Aorta (tissue), 5 donors: Measurements from ENCODE around the gene ATG16L1. TPM values are rescaled to one million over a fixed set of nuclear protein-coding genes. Genes with fewer than 3 reads are reported as not detected.

Experiments used
- ATAC-seq: fragments of 200-7000 bp; cut with Tn5 transposase; one replicate; pipeline ENCODE4 v1.9.1; 2022; ENCODE audit warnings: moderate library complexity; ENCODE audit not compliant: low FRiP score
- DNase-seq, 2 donors: peaks; one replicate each; pipeline ENCODE4 v3.0.0-alpha.2; 2020
- H3K27ac ChIP-seq, 2 donors: one replicate each; pipeline ENCODE4 v1.5.1; 2013; ENCODE audit warnings: low read length in 2 of 2, mild to moderate bottlenecking in 2 of 2, moderate library complexity in 2 of 2, control low read depth in 1 of 2, inconsistent platforms in 1 of 2, low read depth in 1 of 2
- H3K27me3 ChIP-seq, 2 donors: one replicate each; pipeline ENCODE4 v1.6.1; 2013; ENCODE audit warnings: control low read depth in 1 of 2, low read length in 1 of 2, mild to moderate bottlenecking in 1 of 2, moderate library complexity in 1 of 2; ENCODE audit not compliant: insufficient read depth in 2 of 2, control insufficient read depth in 1 of 2
- H3K36me3 ChIP-seq, 2 donors: one replicate each; pipeline ENCODE4 v1.6.1; 2013; ENCODE audit warnings: control low read depth in 1 of 2, low read length in 1 of 2, mild to moderate bottlenecking in 1 of 2; ENCODE audit not compliant: insufficient read depth in 2 of 2, control insufficient read depth in 1 of 2
- H3K4me1 ChIP-seq, 2 donors: one replicate each; pipeline ENCODE4 v1.6.1; 2013; ENCODE audit warnings: low read length in 2 of 2, control low read depth in 1 of 2, mild to moderate bottlenecking in 1 of 2, moderate library complexity in 1 of 2; ENCODE audit not compliant: insufficient read depth in 2 of 2, control insufficient read depth in 1 of 2
- H3K4me3 ChIP-seq, 2 donors: one replicate each; pipeline ENCODE4 v1.5.1; 2013; ENCODE audit warnings: low read length in 2 of 2, control low read depth in 1 of 2, mild to moderate bottlenecking in 1 of 2
- H3K9me3 ChIP-seq: one replicate; pipeline ENCODE4 v1.6.1; 2013; ENCODE audit warnings: mild to moderate bottlenecking, low read length; ENCODE audit not compliant: control insufficient read depth
- WGBS, 2 donors: extraction: QIAGEN DNeasy Blood & Tissue Kit; methylation state at CpG; one replicate each; pipeline ENCODE4 v1.1.7; 2013; 5-methylcytosine and 5-hydroxymethylcytosine counted together
- intact Hi-C, 2 donors: fragments of 100-400 bp; cut with DNase I; formaldehyde crosslinking; loops; one replicate each; pipeline versions ENCODE4 v1.14.2 to v1.15.0; 2022
- polyA plus RNA-seq, 2 donors: library from polyadenylated mRNA; stranded (reverse); fragments of 200-250 nt; gene quantifications; one replicate each; pipeline ENCODE4 v1.2.3, GENCODE V29; 2013
- total RNA-seq, 2 donors: library from RNA; stranded (reverse); fragmentation: NEBNext Ultra II Directional; extraction: Animal tissue kit (Norgen Biotek cat#: 25700); gene quantifications; one replicate each; pipeline ENCODE4 v1.2.1, GENCODE V29; 2021
- donor health status: healthy with polysubstance abuse.
- donor health status: Bipolar disorder and iron deficiency.
- donor health status: DM: no; HTN: no; CAD: no.
- donor health status: DM: no; HTN: no; CAD: no.
- donor health status: DM: yes; HTN: yes; CAD: no.

The ATG16L1 gene
- total and polyA plus RNA-seq, 4 donors, result 6.4 to 30.1 (median 17.1) TPM

- Histone ChIP-seq H3K27ac (no peak overlapping the region), H3K9me3 (no peaks in the 10 kb centered on the region), H3K36me3 (no peaks in the 10 kb centered on the region), H3K4me3 (no peak overlapping the region), H3K27me3 (no peaks in the 10 kb centered on the region), H3K4me1 (no peaks in the 10 kb centered on the region)
- DNase-seq (no peak), ATAC-seq (no peak)
- intact Hi-C loops, result no loop called here
- 89 to 90% methylated on average over 14 of the region's 14 CpGs for WGBS, 2 donors
Observed at GRCh38 chr2:233223059-233223894, 28.2 kb upstream of the ATG16L1 start.

- H3K27ac ChIP-seq, result no peak overlapping the region
- WGBS, 2 donors, result 81 to 83% methylated on average over 5 of the region's 5 CpGs
- H3K4me1 ChIP-seq, result no peaks in the 10 kb centered on the region
- no peaks in the 10 kb centered on the region for H3K27me3 ChIP-seq
- DNase-seq (no peak), ATAC-seq (no peak)
- intact Hi-C loops, result no loop called here
- H3K36me3 ChIP-seq, result no peaks in the 10 kb centered on the region
- no peak overlapping the region for H3K4me3 ChIP-seq
- H3K9me3 ChIP-seq, result no peaks in the 10 kb centered on the region
Observed at GRCh38 chr2:233225230-233226068, 26.0 kb upstream of the ATG16L1 start.

- no peak for ATAC-seq
- intact Hi-C loops, result no loop called here
- DNase-seq, result no peak
- Histone ChIP-seq H3K27ac (no peak overlapping the region), H3K4me3 (no peak overlapping the region), H3K9me3 (no peaks in the 10 kb centered on the region), H3K4me1 (no peaks in the 10 kb centered on the region), H3K27me3 (no peaks in the 10 kb centered on the region), H3K36me3 (no peaks in the 10 kb centered on the region)
- WGBS, 2 donors, result 80 to 83% methylated on average over 2 of the region's 2 CpGs
Observed at GRCh38 chr2:233226511-233227031, 24.9 kb upstream of the ATG16L1 start.

DNA sequence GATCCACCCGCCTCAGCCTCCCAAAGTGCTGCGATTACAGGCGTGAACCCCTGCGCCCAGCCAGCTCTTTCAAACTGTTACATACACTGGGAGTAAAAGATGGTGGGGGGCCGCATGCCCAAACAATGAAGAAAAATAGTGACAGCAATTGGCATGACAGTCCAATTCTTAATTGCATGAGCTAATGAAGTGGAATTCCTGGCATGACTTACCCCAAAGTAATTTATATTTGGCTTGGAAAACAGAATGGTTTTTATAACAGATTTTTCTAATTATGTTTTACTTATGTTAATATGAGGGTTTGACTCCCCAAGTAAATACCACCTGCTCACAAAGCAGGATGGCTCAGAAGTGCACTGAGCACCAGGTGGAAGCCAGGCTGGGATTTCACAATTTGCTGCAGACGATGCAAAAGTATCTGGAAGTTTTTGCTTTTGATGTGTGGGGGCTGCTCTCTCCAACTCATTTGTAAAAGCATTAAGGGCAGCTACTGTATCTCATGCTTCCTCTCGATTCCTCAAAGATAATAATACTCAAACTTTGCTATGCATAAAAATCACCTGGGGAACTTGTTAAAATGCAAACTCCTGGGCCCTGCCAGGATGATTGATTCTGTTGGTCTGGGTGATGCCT lies 24.0 kb upstream of the ATG16L1 start:
- Histone ChIP-seq H3K9me3 (no peaks in the 10 kb centered on the region), H3K4me3 (no peak overlapping the region), H3K36me3 (no peaks in the 10 kb centered on the region), H3K4me1 (no peaks in the 10 kb centered on the region), H3K27ac (no peak overlapping the region), H3K27me3 (no peaks in the 10 kb centered on the region)
- ATAC-seq (no peak), DNase-seq (no peak)
- WGBS, 2 donors, result 77 to 78% methylated on average over 7 of the region's 7 CpGs
- intact Hi-C loops, result no loop called here

DNA sequence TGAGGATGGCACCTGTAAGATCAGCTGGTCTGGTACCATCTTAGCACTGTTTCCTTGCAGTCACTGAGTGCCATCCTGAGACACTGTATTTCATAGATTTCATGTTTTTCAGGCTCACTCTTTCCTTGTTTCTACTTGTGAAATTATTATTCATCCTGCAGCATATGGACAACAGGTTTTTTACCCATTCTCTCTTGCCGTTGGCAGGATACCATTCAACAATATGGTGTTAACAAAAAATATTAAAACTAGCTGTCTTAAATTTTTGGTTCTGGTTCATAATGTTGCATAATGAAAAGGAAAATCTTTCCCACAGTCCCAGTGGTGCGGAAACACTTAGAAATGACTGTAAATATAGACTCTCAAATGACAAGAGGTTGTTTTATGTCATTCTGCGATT lies 23.1 kb upstream of the ATG16L1 start:
- Histone ChIP-seq H3K27me3 (no peaks in the 10 kb centered on the region), H3K36me3 (no peaks in the 10 kb centered on the region), H3K27ac (no peak overlapping the region), H3K4me3 (no peak overlapping the region), H3K4me1 (no peaks in the 10 kb centered on the region), H3K9me3 (no peaks in the 10 kb centered on the region)
- WGBS, 2 donors, result 65 to 77% methylated on average over 3 of the region's 3 CpGs
- DNase-seq, result no peak
- intact Hi-C loops, result no loop called here
- no peak for ATAC-seq

DNA sequence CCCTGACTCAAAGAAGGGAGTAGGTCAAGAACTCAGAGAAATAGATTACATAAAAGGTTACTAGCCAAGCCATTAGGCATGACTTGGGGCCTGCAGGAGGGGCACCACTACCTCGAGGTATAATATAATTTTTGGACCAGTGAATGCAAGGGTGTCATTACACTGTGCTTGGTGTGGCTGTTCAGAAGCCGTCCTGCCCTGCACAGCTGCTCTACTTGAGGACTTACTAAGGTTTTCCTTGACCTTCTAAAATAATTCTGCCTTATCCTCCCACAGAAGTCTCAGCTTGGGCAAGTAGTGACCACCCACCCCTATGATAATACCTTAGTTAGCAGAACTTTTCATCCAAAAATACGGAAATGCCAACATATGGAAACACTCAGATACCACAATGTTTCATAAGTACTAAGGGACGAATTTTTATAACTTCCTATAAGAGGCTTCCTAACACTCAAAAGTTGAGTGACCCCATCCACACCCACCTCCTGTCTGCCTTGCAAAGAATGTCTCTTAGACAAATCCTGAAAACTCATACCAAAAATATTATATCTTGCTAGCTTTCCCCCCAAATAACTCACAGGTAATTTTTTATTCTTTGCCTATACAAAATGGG lies 17.7 kb upstream of the ATG16L1 start:
- 71 to 75% methylated on average over 4 of the region's 4 CpGs for WGBS, 2 donors

GRCh38 chr2:233234264-233234663 lies 17.2 kb upstream of the ATG16L1 start:
- ATAC-seq (no peak), DNase-seq (no peak)
- Histone ChIP-seq H3K36me3 (no peaks in the 10 kb centered on the region), H3K27ac (no peak overlapping the region), H3K9me3 (peaks cover 4% of the 10 kb centered on the region), H3K4me1 (no peaks in the 10 kb centered on the region), H3K27me3 (no peaks in the 10 kb centered on the region), H3K4me3 (no peak overlapping the region)
- intact Hi-C loops, result no loop called here
- 86% methylated on average over 2 of the region's 2 CpGs for WGBS, 2 donors

More for the DNA sequence above, 17.7 kb upstream of the ATG16L1 start:
- peaks cover 2% of the 10 kb centered on the region for H3K9me3 ChIP-seq
- H3K27me3 ChIP-seq, result no peaks in the 10 kb centered on the region
- no peak for ATAC-seq
- H3K27ac ChIP-seq, result no peak overlapping the region
- intact Hi-C loops, result no loop called here
- H3K4me3 ChIP-seq, result no peak overlapping the region
- DNase-seq, result no peak
- H3K36me3 ChIP-seq, result no peaks in the 10 kb centered on the region
- H3K4me1 ChIP-seq, result no peaks in the 10 kb centered on the region

DNA sequence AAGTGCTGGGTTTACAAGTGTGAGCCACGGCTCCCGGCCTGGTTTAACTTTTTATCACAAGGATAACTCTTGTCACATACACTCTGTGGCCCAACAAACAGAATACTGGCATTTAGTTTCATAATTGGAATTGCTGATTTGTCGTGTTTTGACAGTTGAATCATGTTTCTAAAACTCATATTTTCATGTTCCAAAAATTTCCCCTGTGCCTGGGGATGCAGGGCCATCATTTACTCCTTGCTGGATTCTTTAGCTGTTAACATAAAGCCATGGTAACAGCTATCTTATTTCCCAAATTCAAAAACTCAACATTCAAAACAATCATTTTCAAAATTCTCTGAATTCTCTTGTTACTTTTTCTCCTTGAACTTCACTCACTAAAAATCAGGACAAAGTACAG lies 16.5 kb upstream of the ATG16L1 start:
- Histone ChIP-seq H3K4me3 (no peak overlapping the region), H3K27ac (no peak overlapping the region), H3K4me1 (no peaks in the 10 kb centered on the region), H3K27me3 (no peaks in the 10 kb centered on the region), H3K36me3 (no peaks in the 10 kb centered on the region), H3K9me3 (peaks cover 4% of the 10 kb centered on the region)
- 80 to 83% methylated on average over 3 of the region's 3 CpGs for WGBS, 2 donors
- no peak for ATAC-seq
- intact Hi-C loops, result no loop called here
- DNase-seq, result no peak
